Dedifferentiated amniotic fluid mesenchymal stem cell (primary cell): Measurements from ENCODE around the gene TAS1R1.

ENCODE experiments used
- DNase-seq: peaks from one replicate; pipeline ENCODE4 v3.0.0-alpha.2; 2016; ENCODE audit errors: extremely low spot score

TAS1R1 gene

GRCh38 chr1:6554907-6555778 lies at the start of gene TAS1R1:
Gene TAS1R1 (plus strand): TSS chr1:6555307. CDS start chr1:6555374, 67 bp downstream.
- DNase-seq = no peak

GRCh38 chr1:6505367-6506209 lies 49.5 kb upstream of the TAS1R1 start:
- DNase-seq = no peak

DNA sequence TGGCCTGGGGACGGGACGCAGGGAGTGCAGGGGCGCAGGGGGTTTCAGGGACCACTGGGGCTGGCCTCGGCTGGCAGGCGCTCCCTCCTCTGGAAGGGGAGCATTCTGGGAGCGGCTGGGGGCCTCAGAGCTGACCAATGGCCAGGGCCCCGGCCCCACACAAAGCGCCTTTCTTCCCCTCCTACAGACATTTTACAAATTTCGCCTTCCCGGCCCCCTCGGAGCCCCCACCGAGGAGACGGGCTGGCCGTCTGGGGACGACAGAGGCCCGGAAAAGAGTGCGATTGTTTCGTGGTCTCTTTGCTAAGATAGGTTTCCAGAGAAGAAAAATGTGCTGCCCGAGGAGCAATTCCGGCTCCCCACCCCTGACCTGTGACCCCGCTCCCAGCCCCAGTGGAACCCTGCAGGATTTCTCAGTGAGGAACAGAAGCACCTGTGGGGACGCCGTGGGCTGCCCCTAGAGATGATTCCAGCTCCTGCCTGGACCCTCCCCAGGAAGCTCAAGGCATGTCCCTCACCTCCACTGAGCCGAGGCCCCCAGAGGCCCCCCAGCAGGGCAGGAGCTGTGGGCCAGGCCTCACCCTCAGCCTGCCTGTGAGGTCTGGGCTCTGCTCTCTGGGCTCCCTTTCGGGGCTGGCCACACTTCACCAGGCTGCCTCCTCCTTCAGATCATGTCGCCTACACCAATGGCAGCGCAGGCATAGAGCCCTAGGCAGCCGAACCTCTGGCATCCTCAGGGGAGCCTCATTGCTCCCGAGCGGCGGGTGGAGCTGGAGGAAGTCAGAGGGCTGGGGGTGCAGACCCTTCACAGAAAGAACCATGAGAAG lies 48.7 kb upstream of the TAS1R1 start:
- DNase-seq = no peak

- no peak for DNase-seq
These were observed 48.1 kb upstream of the TAS1R1 start for GRCh38 chr1:6507037-6507428.

GRCh38 chr1:6507461-6507911 lies 47.6 kb upstream of the TAS1R1 start:
- no peak for DNase-seq

DNA sequence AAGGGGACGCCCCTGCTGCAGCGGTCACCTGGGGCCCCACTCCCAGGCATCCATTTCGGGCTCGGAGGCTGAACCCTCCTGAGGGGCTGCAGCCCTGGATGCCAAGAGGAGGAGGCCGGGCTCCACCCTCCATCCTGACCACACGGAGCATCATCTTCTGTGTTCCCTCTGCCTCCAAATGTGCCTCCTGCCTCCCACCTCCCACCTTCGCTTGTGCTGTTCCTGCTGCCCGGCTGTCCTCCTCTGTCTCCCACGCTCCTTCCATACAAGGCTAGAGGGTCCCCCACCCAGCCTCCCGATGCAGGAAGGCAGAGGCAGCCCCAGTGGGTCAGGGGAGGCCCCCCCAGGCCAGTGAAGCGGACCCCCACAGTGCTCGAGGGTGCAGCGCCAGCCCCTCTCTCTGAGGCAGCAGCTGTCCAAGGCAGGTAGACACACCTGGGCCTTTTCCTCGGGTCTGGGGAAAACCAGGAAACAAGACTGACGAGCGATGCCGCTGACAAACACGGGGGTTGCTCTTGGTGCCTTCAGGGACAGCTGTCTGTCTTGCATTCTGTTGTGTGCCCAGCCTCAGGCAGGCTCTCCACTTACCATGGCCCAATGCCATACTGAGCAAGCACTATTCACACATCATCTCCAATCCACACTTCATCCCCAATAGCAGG lies 46.8 kb upstream of the TAS1R1 start:
- no peak for DNase-seq

GRCh38 chr1:6508816-6509189 lies 46.3 kb upstream of the TAS1R1 start:
- no peak for DNase-seq

GRCh38 chr1:6509220-6509918 lies 45.7 kb upstream of the TAS1R1 start:
- DNase-seq = no peak

GRCh38 chr1:6509919-6510291 lies 45.2 kb upstream of the TAS1R1 start:
- no peak for DNase-seq

DNA sequence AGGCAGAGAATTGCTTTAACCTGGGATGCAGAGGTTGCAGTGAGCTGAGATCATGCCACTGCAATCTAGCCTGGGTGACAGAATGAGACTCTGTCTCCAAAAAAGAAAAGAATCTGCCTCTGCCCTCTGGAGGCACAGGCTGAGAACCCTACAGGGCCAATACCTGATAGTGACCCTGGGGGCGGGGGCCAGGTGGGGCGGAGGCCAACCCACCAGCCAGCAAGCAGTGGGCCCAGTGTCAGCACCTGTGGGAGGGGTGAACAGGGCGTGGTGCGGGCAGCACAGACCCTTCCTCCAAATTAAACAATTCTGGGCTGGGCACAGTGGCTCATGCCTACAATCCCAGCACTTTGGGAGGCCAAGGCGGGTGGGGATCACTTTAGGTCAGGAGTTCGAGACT lies 44.6 kb upstream of the TAS1R1 start:
- no peak for DNase-seq

DNA sequence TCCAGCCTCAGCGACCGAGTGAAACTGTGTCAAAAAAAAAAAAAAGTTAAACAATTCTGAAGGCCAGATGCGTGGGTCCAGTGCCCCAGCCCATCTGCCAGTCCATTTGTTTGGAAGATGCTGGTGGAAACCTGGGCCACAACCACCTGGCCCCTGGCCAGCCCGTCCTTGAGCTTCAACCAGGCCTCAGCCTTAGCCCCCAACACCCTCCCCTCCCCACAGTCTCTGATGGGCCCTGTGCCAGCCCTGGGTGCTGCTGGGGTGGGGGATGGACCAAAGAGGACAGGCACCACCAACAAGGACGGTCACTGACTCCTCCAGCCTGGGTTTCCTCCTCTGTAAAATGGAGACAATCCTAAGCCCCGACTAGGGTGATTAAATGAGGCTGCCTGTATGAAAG lies 44.1 kb upstream of the TAS1R1 start:
- DNase-seq = no peak

DNA sequence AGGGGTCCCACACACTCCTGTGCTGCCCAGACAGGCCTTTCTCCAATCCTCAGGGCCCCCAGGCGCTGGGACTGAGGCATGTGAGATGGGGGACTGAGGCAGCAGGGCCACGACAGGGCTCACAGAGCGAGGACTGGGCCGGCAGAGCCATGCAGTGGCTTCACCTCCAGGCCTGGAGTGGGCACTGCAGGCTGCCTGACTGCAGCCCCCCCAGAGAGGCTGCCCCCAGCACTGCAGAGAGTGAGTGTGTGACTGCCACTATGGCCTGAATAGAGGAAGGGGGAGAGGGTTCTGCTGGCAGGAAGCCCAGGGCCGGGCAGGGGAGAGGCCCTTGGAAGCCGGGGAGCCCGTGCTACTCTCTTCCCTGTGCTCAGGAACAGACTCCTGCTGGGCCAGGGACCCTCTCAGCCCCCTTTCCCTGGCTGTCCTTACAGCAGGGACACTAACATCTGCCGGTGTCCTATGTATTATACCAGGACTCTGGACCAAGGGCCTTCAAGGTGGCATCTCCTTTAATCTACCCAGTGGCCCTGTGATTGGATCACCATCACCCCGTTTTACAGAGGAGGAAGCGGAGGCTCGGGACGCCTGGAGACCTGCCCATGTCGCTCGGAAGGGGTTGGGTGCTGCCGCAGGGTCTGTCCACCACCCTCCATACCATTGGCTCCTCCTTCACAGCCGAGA lies 43.4 kb upstream of the TAS1R1 start:
- DNase-seq = no peak

- DNase-seq = no peak
These were observed 42.7 kb upstream of the TAS1R1 start for GRCh38 chr1:6512245-6512907.

DNA sequence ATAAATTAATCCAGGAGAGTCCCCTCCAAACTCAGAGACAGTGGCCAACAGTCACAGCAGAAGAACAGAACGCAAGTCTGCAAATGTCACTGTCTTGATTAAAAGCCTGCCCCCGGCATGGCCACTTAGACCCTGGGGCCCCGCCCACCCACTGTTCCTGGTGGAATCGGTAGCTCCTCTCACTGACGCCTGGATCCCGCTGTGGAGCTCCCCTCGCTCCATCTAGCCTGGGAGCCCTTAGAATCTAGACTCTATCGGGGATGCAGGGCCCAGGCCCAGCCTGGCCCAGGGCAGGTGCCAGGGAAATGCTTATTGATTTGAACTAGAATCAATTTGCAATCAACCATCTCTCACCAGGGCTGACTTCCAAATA lies 42.2 kb upstream of the TAS1R1 start:
- no peak for DNase-seq

DNA sequence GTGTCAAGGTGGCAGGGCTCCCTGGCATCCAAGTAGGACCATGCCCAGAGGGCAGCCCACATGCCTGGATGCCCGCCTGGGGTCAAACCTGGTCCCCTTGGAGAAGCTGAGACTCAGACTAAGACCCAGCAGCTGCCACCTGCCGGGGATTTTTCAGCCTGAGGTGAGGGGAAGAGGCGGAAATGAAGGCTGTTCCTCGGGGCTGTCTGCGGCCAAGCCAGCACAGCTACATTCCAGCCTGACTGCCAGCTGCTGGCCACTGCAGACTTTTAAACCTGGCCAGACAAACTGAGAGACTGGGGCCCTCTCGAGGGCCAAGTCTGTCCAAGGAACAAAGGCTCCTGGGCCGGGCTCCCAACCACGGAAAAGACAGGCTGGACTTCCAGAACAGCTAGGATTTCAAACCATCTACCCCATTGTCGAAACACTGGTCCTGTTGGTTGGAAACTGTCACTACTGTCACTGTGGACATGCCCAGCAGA lies 41.7 kb upstream of the TAS1R1 start:
- no peak for DNase-seq

GRCh38 chr1:6515771-6516170 lies 39.3 kb upstream of the TAS1R1 start:
- DNase-seq = no peak

DNA sequence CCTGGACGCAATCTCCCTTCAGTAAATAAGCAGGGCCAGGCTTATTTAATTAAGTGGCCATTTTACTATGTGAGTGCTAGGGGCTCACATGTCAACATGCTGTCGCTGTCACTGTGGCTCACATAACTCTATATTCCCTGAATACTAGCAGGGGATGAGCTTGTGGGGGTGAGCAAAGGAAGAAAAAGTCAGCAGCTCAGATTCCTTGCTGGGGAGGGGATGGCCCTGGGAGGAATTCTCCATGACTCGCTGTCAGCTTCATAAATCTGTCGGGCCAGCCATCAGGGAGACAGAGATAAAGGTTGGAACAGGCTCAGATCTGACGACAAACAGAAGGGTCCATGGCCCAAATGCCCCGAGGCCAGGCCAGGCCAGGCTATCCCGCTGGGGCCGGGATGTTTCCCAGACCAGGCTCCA lies 37.7 kb upstream of the TAS1R1 start:
- DNase-seq = no peak

GRCh38 chr1:6519491-6519934 lies 35.6 kb upstream of the TAS1R1 start:
- DNase-seq = no peak

DNA sequence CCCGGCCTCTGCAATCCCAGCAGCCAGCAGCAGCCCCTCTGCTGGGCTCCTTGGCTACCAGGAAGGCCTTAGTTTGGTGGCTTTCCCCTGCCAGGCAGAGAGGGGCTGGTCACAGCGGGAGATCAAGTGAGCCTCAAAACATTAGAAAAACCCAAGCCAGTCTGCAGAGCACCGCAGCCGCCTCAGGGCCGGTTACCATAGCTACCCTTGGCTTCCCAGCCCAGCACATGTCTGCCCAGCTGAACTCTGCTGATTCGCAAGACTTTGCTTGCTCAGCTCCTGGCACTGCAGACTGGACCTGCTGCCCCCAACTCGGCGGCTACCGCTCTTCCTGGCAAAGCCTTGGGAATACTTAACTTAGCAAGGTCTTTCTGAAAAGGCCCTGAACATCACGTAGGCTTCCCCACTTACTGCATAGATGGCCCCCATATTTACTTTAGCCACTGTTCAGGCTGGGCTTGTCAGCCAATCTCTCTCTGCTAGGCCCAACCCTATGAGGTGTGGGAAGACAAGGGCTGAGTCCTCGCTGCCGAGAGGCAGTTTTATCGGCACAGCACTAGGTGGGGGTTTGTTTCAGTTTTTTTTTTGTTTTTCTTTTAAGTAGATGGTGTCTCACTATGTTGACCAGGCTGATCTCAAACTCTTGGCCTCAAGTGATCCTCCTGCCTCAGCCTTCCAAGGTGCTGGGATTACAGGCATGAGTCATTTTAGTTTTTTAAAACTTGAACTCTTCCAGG lies 35.0 kb upstream of the TAS1R1 start:
- peak; percentile 76 for DNase-seq
